Measurements from ENCODE around the gene LNX2.

DNA sequence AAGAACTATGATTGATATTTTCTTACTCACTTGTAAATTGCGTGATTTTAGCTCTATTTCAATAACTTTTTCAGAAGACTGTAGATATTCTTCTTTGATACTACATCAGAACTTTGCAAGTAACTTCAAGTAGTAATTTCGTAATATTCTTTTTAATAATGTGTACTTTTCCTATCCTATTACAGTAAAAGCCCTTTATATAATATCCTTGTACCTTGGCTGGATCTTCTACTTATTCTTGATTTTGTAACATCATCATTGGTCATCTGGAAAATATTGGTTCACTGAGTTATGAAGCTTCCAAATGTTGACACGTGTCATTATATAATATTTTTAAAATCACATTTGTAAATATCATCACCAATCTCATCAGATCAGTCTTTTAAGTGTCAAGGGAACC, 33.7 kb upstream of the LNX2 start:
- TF ChIP-seq POLR2A (IDR thresholded peaks at IDR 0.05) = no peak
- TF ChIP-seq, protein P1, sequence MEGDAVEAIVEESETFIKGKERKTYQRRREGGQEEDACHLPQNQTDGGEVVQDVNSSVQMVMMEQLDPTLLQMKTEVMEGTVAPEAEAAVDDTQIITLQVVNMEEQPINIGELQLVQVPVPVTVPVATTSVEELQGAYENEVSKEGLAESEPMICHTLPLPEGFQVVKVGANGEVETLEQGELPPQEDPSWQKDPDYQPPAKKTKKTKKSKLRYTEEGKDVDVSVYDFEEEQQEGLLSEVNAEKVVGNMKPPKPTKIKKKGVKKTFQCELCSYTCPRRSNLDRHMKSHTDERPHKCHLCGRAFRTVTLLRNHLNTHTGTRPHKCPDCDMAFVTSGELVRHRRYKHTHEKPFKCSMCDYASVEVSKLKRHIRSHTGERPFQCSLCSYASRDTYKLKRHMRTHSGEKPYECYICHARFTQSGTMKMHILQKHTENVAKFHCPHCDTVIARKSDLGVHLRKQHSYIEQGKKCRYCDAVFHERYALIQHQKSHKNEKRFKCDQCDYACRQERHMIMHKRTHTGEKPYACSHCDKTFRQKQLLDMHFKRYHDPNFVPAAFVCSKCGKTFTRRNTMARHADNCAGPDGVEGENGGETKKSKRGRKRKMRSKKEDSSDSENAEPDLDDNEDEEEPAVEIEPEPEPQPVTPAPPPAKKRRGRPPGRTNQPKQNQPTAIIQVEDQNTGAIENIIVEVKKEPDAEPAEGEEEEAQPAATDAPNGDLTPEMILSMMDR (IDR thresholded peaks at IDR 0.05) = no peak
